H9 (cell line): ENCODE measurements around the gene NOX1. TPM values are rescaled to one million over a fixed set of nuclear protein-coding genes. Genes with fewer than 3 reads are reported as not detected.

Source experiments
- total RNA-seq: library from RNA; stranded (reverse); gene quantifications from 2 replicates; pipeline ENCODE4 v1.2.1, GENCODE V29; 2021

NOX1 gene
- total RNA-seq, 1 experiment from 2014 or later = not detected

Other genes starting within 250 kb of the NOX1 start
- 61.3 and 62.8 TPM in 2 replicates for gene TSPAN6, start 237.6 kb downstream of the NOX1 start, total RNA-seq
- gene SRPX2, start 230.2 kb downstream of the NOX1 start, total RNA-seq = not detected in 2 replicates
- gene SYTL4, start 142.2 kb downstream of the NOX1 start, total RNA-seq = 0.13 TPM in 1 of 2 replicates, not detected in the other
- gene CSTF2, start 54.0 kb downstream of the NOX1 start, total RNA-seq = 28.9 and 30.2 TPM in 2 replicates
- gene XKRX, start 54.6 kb upstream of the NOX1 start, total RNA-seq = 0.44 and 0.77 TPM in 2 replicates
- not detected in 2 replicates for gene ARL13A, start 95.3 kb upstream of the NOX1 start, total RNA-seq
- 13.7 and 16.0 TPM in 2 replicates for gene TRMT2B, start 177.8 kb upstream of the NOX1 start, total RNA-seq
- 3.2 and 4.3 TPM in 2 replicates for gene TMEM35A, start 204.5 kb upstream of the NOX1 start, total RNA-seq
- 19.4 and 20.0 TPM in 2 replicates for gene CENPI, start 223.8 kb upstream of the NOX1 start, total RNA-seq